HFFc6 (cell line): Measurements from ENCODE around the gene GRAMD2A. TPM values are rescaled to one million over a fixed set of nuclear protein-coding genes. Genes with fewer than 3 reads are reported as not detected.
"Not testable (repeated sequence)": the region's sequence is repeated elsewhere in the genome, so short reads cannot be mapped to it uniquely, and the experiment has no call there.

Experiments used
- DNase-seq: peaks from one replicate; pipeline ENCODE4 v3.0.0-alpha.2; 2018
- H3K27ac Mint-ChIP-seq: 2 replicates; pipeline ENCODE4 v1.8.0; 2020; ENCODE audit warnings: mild to moderate bottlenecking, mixed read lengths
- H3K27me3 Mint-ChIP-seq: 2 replicates; pipeline ENCODE4 v1.8.0; 2021; ENCODE audit warnings: mild to moderate bottlenecking, moderate library complexity, mixed read lengths; ENCODE audit not compliant: insufficient read depth
- H3K36me3 Mint-ChIP-seq: 2 replicates; pipeline ENCODE4 v1.8.0; 2021; ENCODE audit warnings: low read depth, mixed read lengths
- H3K4me1 Mint-ChIP-seq: 2 replicates; pipeline ENCODE4 v1.8.0; 2020; ENCODE audit warnings: low read depth, mixed read lengths
- H3K4me3 Mint-ChIP-seq: 2 replicates; pipeline ENCODE4 v1.8.0; 2020; ENCODE audit warnings: mild to moderate bottlenecking, moderate library complexity, mixed read lengths
- H3K9me3 Mint-ChIP-seq: 2 replicates; pipeline ENCODE4 v1.8.0; 2020; ENCODE audit warnings: mild to moderate bottlenecking, mixed read lengths
- total RNA-seq, 6 experiments: library from RNA; stranded (reverse); fragmentation: NEBNext Ultra II Directional; extraction: Animal tissue kit (Norgen Biotek cat#: 25700); gene quantifications; 2 replicates in 1 of 6; 3 replicates in 5 of 6; pipeline ENCODE4 v1.2.3, GENCODE V29; 2021
- TF ChIP-seq, protein P1 (sequence below): fragments of 200-600 bp; sonication (generic); IDR thresholded peaks from 2 replicates; pipeline ENCODE4 v1.5.0; 2021; ENCODE audit warnings: antibody characterized with exemption, mild to moderate bottlenecking

Gene GRAMD2A
- total RNA-seq, 6 experiments from 2014 or later, result 0.14 TPM; not detected in 5

DNA sequence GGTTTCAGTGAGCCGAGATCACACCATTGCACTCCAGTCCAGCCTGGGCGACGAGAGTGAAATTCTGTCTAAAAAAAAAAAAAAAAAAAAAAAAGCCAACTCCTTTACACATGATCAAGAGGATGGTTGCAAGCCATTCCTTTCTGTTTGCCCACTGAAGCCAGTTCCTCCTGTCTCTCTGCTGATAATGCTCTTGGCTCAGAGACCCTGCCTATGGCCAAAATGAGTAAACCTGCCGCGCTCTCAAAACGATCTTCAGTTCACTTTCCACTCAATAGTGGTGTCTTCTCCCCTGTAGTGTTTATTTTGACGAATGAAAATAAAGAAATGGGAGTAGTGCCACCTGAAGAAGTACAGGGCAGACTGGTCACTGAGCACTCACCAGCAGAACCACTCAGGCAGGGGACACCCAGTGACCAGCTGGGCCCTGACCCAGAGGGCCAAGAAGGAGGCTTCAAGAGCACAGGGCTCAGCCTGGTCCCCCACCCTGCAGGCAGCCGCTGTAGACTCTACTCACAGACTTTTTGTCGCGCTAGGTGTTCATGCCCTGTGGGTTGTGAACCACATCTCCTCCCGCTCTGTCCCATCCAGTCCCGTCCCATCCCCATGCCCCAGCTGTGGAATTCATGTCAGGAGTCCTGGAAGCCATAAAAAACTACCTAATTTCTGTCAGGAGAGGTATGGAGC lies 23.6 kb downstream of the GRAMD2A start:
- no peaks in the 10 kb centered on the region for H3K4me1 Mint-ChIP-seq
- no peaks in the 10 kb centered on the region for H3K36me3 Mint-ChIP-seq

DNA sequence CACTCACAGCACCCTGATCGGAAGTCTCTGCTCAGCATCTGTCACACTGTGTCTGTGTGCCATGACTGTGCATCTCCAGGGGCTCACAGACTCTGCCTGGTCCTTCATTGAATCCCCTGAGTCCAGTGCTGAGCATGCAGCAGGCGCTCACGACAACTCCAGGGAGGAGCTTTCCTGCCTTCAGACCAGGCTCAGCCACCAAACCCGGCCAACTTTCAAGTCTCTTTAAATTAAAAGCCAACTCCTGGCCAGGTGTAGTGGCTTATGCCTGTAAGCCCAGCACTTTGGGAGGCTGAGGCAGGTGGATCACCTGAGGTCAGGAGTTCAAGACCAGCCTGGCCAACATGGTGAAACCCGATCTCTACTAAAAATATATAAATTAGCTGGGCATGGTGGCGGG lies 24.2 kb downstream of the GRAMD2A start:
- H3K27me3 Mint-ChIP-seq, result peaks cover 45% of the 10 kb centered on the region
- no peak for DNase-seq
- H3K9me3 Mint-ChIP-seq, result no peaks in the 10 kb centered on the region
- no peak overlapping the region for H3K27ac Mint-ChIP-seq
- no peak overlapping the region for H3K4me3 Mint-ChIP-seq
- TF ChIP-seq, protein P1, sequence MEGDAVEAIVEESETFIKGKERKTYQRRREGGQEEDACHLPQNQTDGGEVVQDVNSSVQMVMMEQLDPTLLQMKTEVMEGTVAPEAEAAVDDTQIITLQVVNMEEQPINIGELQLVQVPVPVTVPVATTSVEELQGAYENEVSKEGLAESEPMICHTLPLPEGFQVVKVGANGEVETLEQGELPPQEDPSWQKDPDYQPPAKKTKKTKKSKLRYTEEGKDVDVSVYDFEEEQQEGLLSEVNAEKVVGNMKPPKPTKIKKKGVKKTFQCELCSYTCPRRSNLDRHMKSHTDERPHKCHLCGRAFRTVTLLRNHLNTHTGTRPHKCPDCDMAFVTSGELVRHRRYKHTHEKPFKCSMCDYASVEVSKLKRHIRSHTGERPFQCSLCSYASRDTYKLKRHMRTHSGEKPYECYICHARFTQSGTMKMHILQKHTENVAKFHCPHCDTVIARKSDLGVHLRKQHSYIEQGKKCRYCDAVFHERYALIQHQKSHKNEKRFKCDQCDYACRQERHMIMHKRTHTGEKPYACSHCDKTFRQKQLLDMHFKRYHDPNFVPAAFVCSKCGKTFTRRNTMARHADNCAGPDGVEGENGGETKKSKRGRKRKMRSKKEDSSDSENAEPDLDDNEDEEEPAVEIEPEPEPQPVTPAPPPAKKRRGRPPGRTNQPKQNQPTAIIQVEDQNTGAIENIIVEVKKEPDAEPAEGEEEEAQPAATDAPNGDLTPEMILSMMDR, result no peak
- H3K36me3 Mint-ChIP-seq, result no peaks in the 10 kb centered on the region
- H3K4me1 Mint-ChIP-seq, result peaks cover under 1% of the 10 kb centered on the region; the same call in 1 of the 2 replicates

More for the DNA sequence above, 23.6 kb downstream of the GRAMD2A start:
- no peak for DNase-seq
- TF ChIP-seq, protein P1, result no peak
- Mint-ChIP-seq H3K27me3 (peaks cover 45% of the 10 kb centered on the region), H3K4me3 (no peak overlapping the region), H3K9me3 (no peaks in the 10 kb centered on the region), H3K27ac (no peak overlapping the region)

DNA sequence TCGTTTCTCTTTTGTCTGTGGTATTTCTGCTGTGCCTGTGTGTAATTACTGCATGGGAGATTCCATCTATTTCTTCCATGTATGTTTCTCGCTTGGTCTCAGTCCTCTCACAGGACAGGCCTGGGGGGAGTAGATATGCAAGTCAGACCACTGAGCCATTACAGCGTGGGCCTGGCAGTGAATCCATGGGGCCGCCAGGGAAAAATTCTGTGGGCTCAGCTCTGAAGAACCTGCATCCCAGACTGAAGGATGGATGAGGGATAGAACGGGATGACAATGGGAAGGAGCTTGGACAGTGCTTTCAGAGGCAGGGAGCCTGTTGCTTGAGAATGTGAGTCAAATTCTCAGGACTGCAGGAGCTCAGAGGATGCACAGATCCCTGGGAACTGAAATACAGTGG lies 24.8 kb downstream of the GRAMD2A start:
- Mint-ChIP-seq H3K4me1 (peaks cover 6% of the 10 kb centered on the region), H3K27ac (no peak overlapping the region), H3K4me3 (no peak overlapping the region), H3K36me3 (no peaks in the 10 kb centered on the region), H3K27me3 (peaks cover 48% of the 10 kb centered on the region), H3K9me3 (no peaks in the 10 kb centered on the region)
- TF ChIP-seq, protein P1, result no peak
- no peak for DNase-seq

DNA sequence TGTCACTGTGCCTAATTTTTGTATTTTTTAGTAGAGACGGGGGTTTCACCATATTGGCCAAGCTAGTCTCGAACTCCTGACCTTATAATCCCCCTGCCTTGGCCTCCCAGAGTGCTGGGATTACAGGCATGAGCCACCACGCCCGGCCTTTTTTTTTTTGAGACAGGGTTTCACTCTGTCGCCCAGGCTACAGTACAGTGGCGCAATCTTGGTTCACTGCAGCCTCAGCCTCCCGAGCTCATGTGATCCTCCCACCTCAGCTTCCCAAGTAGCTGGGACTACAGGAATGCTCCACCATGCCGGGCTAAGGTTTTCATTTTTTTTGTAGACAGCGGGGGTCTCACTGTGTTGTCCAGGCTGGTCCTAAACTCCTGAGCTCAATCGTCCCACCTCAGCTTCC lies 25.6 kb downstream of the GRAMD2A start:
- not testable (repeated sequence) for H3K4me3 Mint-ChIP-seq, H3K4me1 Mint-ChIP-seq, DNase-seq, H3K36me3 Mint-ChIP-seq, H3K9me3 Mint-ChIP-seq, H3K27ac Mint-ChIP-seq
- H3K27me3 Mint-ChIP-seq, result peaks cover 44% of the 10 kb centered on the region

DNA sequence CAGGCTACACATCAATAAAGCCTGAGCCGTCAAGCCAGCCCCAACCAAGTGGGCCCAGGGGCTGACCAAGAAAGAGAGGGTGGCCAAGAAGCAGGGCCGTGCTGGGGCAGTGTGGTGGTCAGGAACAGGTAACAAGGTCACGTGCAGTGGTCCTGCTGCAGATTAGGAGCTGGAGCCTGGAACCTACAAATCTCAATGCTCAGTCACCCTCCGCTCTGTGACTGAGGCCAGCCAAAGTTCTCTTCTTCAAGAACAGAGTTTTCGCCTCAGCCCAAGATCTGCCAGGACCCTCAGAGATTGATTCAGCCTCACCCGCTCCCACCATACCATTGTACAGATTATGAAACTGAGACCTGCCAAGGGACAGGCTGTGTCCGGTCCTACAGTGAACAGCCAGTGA lies 26.9 kb downstream of the GRAMD2A start:
- no peak for DNase-seq

More for the DNA sequence above, 26.9 kb downstream of the GRAMD2A start:
- H3K9me3 Mint-ChIP-seq, result no peaks in the 10 kb centered on the region
- H3K36me3 Mint-ChIP-seq, result no peaks in the 10 kb centered on the region
- peaks cover 7% of the 10 kb centered on the region for H3K4me1 Mint-ChIP-seq
- TF ChIP-seq, protein P1, result no peak
- H3K4me3 Mint-ChIP-seq, result no peak overlapping the region
- no peak overlapping the region for H3K27ac Mint-ChIP-seq
- peaks cover 40% of the 10 kb centered on the region for H3K27me3 Mint-ChIP-seq
